SK-N-SH (cell line): ENCODE data around the gene ACTL10. TPM values are rescaled to one million over a fixed set of nuclear protein-coding genes. Genes with fewer than 3 reads are reported as not detected.

ENCODE experiments used
- CTCF ChIA-PET: fragments of 300-600, 350-600 bp; formaldehyde crosslinking; extraction: SDS; loops from one replicate; lab custom pipeline; 2021; lab: Yijun Ruan, JAX
- POLR2A ChIA-PET: fragments of 350-600 bp; sonication (Branson Sonifier 250); formaldehyde crosslinking; extraction: SDS; loops from one replicate; lab custom pipeline; 2020; ENCODE audit warnings: antibody characterized with exemption, inconsistent platforms; lab: Yijun Ruan, JAX
- DNase-seq: peaks from one replicate; pipeline ENCODE4 v3.0.0; 2012
- H2AFZ ChIP-seq: fragments of 200-600 bp; sonication (generic); 2 replicates; pipeline ENCODE4 v1.8.1; 2016; ENCODE audit warnings: antibody characterized with exemption, mild to moderate bottlenecking, low read depth
- H3F3A ChIP-seq: fragments of 200-600 bp; sonication (generic); replicated peaks from 2 replicates; pipeline ENCODE3; 2016; ENCODE audit warnings: antibody characterized with exemption, mild to moderate bottlenecking; ENCODE audit not compliant: insufficient read depth
- H3K27ac ChIP-seq, 2 experiments: fragments of 200-500 bp in 1 of 2; fragments of 200-600 bp in 1 of 2; sonication (Bioruptor generic) in 1 of 2; sonication (generic), shearing (Covaris generic) in 1 of 2; 2 replicates each; pipeline versions ENCODE4 v1.5.1 to v1.6.1; 2014 to 2016; ENCODE audit warnings: low read depth in 2 of 2, inconsistent platforms in 1 of 2, low read length in 1 of 2, mild to moderate bottlenecking in 1 of 2, mixed read lengths in 1 of 2
- H3K27me3 ChIP-seq: fragments of 200-600 bp; sonication (generic), shearing (Covaris generic); 2 replicates; pipeline ENCODE4 v1.6.1; 2016; ENCODE audit warnings: mixed run types; ENCODE audit not compliant: insufficient read depth
- H3K36me3 ChIP-seq, 2 experiments: fragments of 200-500 bp in 1 of 2; fragments of 200-600 bp in 1 of 2; sonication (Bioruptor generic) in 1 of 2; sonication (generic) in 1 of 2; replicated peaks in 1 of 2; 2 replicates each; pipeline versions ENCODE3 to v1.5.1; 2014 to 2016; ENCODE audit warnings: low read length in 1 of 2, mild to moderate bottlenecking in 1 of 2; ENCODE audit not compliant: insufficient read depth in 2 of 2, control insufficient read depth in 1 of 2
- H3K4me1 ChIP-seq, 2 experiments: fragments of 200-500 bp in 1 of 2; fragments of 200-600 bp in 1 of 2; sonication (Bioruptor generic) in 1 of 2; sonication (generic), shearing (Covaris generic) in 1 of 2; 2 replicates each; pipeline versions ENCODE4 v1.5.1 to v1.6.1; 2014 to 2016; ENCODE audit warnings: low read depth in 1 of 2, low read length in 1 of 2, mixed run types in 1 of 2; ENCODE audit not compliant: insufficient read depth in 2 of 2, control insufficient read depth in 1 of 2
- H3K4me2 ChIP-seq: fragments of 200-600 bp; sonication (generic), shearing (Covaris generic); 2 replicates; pipeline ENCODE4 v1.6.1; 2017; ENCODE audit warnings: mixed run types
- H3K4me3 ChIP-seq, 2 experiments: fragments of 200-500 bp in 1 of 2; fragments of 200-600 bp in 1 of 2; sonication (Bioruptor generic) in 1 of 2; sonication (generic), shearing (Covaris generic) in 1 of 2; 2 replicates each; pipeline versions ENCODE4 v1.5.1 to v1.8.1; 2014 to 2016; ENCODE audit warnings: low read depth in 2 of 2, inconsistent platforms in 1 of 2, low read length in 1 of 2, mild to moderate bottlenecking in 1 of 2, mixed read lengths in 1 of 2, moderate library complexity in 1 of 2
- H3K79me2 ChIP-seq: fragments of 200-600 bp; sonication (generic); 2 replicates; pipeline ENCODE4 v1.8.1; 2017; ENCODE audit warnings: mild to moderate bottlenecking; ENCODE audit not compliant: insufficient read depth
- H3K9ac ChIP-seq: fragments of 200-600 bp; sonication (generic); 2 replicates; pipeline ENCODE4 v1.6.1; 2017; ENCODE audit warnings: mixed run types
- H3K9me2 ChIP-seq: fragments of 200-600 bp; sonication (generic); 2 replicates; pipeline ENCODE4 v1.6.1; 2017; ENCODE audit warnings: mixed run types
- H3K9me3 ChIP-seq: fragments of 200-600 bp; sonication (generic); 2 replicates; pipeline ENCODE4 v1.6.1; 2017; ENCODE audit warnings: mixed run types, mild to moderate bottlenecking, moderate library complexity
- H4K20me1 ChIP-seq: fragments of 200-600 bp; sonication (generic); 2 replicates; pipeline ENCODE4 v1.6.1; 2017; ENCODE audit warnings: mild to moderate bottlenecking, mixed run types; ENCODE audit not compliant: insufficient read depth
- EP300 ChIP-seq, 2 experiments: IDR thresholded peaks; 2 replicates each; pipeline versions ENCODE4 v1.4.0 to v1.6.1; 2012; ENCODE audit warnings: borderline replicate concordance in 1 of 2, low read depth in 1 of 2, low read length in 1 of 2
- FOSL2 ChIP-seq: IDR thresholded peaks from 2 replicates; pipeline ENCODE4 v1.4.0; 2012; ENCODE audit warnings: low read depth, mild to moderate bottlenecking, moderate library complexity, borderline replicate concordance
- GABPA ChIP-seq: IDR thresholded peaks from 2 replicates; pipeline ENCODE4 v1.4.0; 2012; ENCODE audit warnings: low read depth, mild to moderate bottlenecking
- JUND ChIP-seq: IDR thresholded peaks from 2 replicates; pipeline ENCODE4 v1.4.0; 2012
- POLR2AphosphoS5 ChIP-seq: IDR thresholded peaks from 2 replicates; pipeline ENCODE4 v1.6.1; 2012; ENCODE audit warnings: low read depth, low read length
- REST ChIP-seq: IDR thresholded peaks from 2 replicates; pipeline ENCODE4 v1.6.1; 2012; ENCODE audit warnings: mild to moderate bottlenecking, low read depth, low read length, moderate library complexity
- RXRA ChIP-seq: IDR thresholded peaks from 2 replicates; pipeline ENCODE4 v1.4.0; 2012; ENCODE audit warnings: low read depth, mild to moderate bottlenecking, borderline replicate concordance
- SMC3 ChIP-seq: IDR thresholded peaks from 2 replicates; pipeline ENCODE4 v1.6.1; 2012; ENCODE audit warnings: low read depth, low read length, improper control_type of control experiment
- TCF12 ChIP-seq: IDR thresholded peaks from 2 replicates; pipeline ENCODE4 v1.4.0; 2012
- TEAD4 ChIP-seq: IDR thresholded peaks from 2 replicates; pipeline ENCODE4 v1.4.0; 2012; ENCODE audit warnings: mild to moderate bottlenecking, borderline replicate concordance; ENCODE audit not compliant: insufficient read depth
- USF2 ChIP-seq: fragments of 150-350 bp; IDR thresholded peaks from 2 replicates; pipeline ENCODE4 v1.6.1; 2017; ENCODE audit warnings: antibody characterized with exemption, low read length, low read depth, borderline replicate concordance
- WGBS: methylation state at CpG from one replicate; pipeline ENCODE4 v1.1.6; 2017; ENCODE audit warnings: low lambda C conversion rate; 5-methylcytosine and 5-hydroxymethylcytosine counted together
- polyA plus RNA-seq, 3 experiments: library from polyadenylated mRNA; depleted of rRNA; stranded (reverse); fragments of >200 nt; gene quantifications; 2 replicates each; pipeline ENCODE4 v1.2.3, GENCODE V29; 2012
- TF ChIP-seq, protein P1 (sequence below): fragments of 200-600 bp; sonication (generic); IDR thresholded peaks from 2 replicates; pipeline ENCODE4 v1.6.1; 2017; ENCODE audit warnings: antibody characterized with exemption, mild to moderate bottlenecking, moderate library complexity
- TF ChIP-seq, protein P2 (sequence below): fragments of 150-350 bp; IDR thresholded peaks from 2 replicates; pipeline ENCODE4 v1.6.1; 2016; ENCODE audit warnings: mild to moderate bottlenecking, low read depth, low read length
- TF ChIP-seq, protein P3 (sequence below): IDR thresholded peaks from 2 replicates; pipeline ENCODE4 v1.4.0; 2012; ENCODE audit warnings: low read depth, borderline replicate concordance

Gene ACTL10
- polyA plus RNA-seq, 1 of the 3 experiments (the other 2 are of a cell fraction): 0.25 TPM

DNA sequence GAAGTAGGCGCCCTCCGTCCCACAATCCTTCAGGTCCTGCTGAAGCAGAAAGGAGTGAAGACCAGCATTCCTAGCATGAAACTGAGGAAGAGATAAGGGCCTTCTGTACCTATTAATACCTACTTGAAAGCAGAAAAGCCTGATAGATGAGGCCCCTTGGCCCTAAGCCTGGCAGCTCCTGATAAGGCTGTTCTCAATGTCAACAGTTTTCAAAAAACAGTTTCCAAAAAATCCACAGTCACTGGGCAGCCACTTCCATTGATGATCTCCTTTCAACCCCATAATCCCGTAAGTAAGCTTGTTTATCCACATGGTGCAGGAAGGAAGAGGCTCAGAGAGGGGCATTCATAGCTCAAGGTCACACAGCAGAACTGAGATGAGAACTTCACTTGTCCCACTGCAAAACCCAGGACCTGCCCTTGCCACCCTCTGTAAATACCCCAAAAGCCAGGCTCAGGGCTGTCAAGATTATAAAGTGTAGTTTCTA is 22.2 kb downstream of the ACTL10 start:
- peaks cover 16% of the 10 kb centered on the region for H3K79me2 ChIP-seq
- no peak overlapping the region for H3K4me3 ChIP-seq
- no peaks in the 10 kb centered on the region for H3K27me3 ChIP-seq
- no peak overlapping the region for H2AFZ ChIP-seq
- no peaks in the 10 kb centered on the region for H3K9me2 ChIP-seq
- POLR2A ChIA-PET: no interaction called here
- no peaks in the 10 kb centered on the region for H3K36me3 ChIP-seq
- TF ChIP-seq POLR2AphosphoS5 (no peak), USF2 (no peak)
- no peaks in the 10 kb centered on the region; the same call in 1 of the 2 replicates for H4K20me1 ChIP-seq
- no peak overlapping the region for H3K9ac ChIP-seq
- H3K27ac ChIP-seq: no peak overlapping the region
- no peaks in the 10 kb centered on the region for H3F3A ChIP-seq
- CTCF ChIA-PET: no interaction called here
- H3K4me1 ChIP-seq: peaks cover 7 to 23% of the 10 kb centered on the region in 2 experiments; a peak in 2 of 4 replicates
- H3K9me3 ChIP-seq: no peaks in the 10 kb centered on the region
- DNase-seq: no peak
- WGBS: 86% methylated on average over 3 of the region's 3 CpGs
- no peak overlapping the region for H3K4me2 ChIP-seq

DNA sequence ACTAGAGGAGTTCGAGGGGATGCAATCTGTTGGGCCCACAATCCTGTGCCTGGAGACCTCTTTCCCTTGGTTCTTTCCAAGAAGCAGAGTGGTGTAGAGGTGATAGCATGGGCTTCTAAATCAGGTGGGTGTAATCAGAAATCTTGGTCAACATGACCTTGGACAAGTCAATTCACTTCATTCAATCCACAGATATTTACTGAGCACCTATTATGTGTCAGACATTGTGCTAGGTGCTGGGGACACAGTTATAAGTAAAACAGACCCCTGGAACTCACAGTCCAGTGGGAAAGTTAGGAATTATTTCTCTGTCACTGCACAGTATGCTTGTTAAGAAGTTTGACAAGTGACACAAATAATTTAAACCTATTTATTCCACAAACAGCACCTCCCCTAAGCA is 22.8 kb downstream of the ACTL10 start:
- Histone ChIP-seq H3K27ac (no peak overlapping the region), H3K4me2 (0 out of 2 replicates have a peak overlapping the region, but pooled peaks have one; percentile 2), H3F3A (no peaks in the 10 kb centered on the region), H2AFZ (no peak overlapping the region), H3K79me2 (peaks cover 11% of the 10 kb centered on the region), H3K9me2 (no peaks in the 10 kb centered on the region), H3K36me3 (no peaks in the 10 kb centered on the region), H3K4me3 (no peak overlapping the region), H4K20me1 (no peaks in the 10 kb centered on the region; the same call in 1 of the 2 replicates), H3K4me1 (peaks cover 7 to 25% of the 10 kb centered on the region in 2 experiments; a peak in 2 of 4 replicates), H3K9me3 (no peaks in the 10 kb centered on the region), H3K27me3 (no peaks in the 10 kb centered on the region), H3K9ac (no peak overlapping the region)
- WGBS: 100% methylated on average over 1 of the region's 1 CpG
- TF ChIP-seq TEAD4: no peak
- TF ChIP-seq FOSL2: no peak
- TF ChIP-seq REST: no peak
- TF ChIP-seq, protein P1, sequence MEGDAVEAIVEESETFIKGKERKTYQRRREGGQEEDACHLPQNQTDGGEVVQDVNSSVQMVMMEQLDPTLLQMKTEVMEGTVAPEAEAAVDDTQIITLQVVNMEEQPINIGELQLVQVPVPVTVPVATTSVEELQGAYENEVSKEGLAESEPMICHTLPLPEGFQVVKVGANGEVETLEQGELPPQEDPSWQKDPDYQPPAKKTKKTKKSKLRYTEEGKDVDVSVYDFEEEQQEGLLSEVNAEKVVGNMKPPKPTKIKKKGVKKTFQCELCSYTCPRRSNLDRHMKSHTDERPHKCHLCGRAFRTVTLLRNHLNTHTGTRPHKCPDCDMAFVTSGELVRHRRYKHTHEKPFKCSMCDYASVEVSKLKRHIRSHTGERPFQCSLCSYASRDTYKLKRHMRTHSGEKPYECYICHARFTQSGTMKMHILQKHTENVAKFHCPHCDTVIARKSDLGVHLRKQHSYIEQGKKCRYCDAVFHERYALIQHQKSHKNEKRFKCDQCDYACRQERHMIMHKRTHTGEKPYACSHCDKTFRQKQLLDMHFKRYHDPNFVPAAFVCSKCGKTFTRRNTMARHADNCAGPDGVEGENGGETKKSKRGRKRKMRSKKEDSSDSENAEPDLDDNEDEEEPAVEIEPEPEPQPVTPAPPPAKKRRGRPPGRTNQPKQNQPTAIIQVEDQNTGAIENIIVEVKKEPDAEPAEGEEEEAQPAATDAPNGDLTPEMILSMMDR: no peak
- TF ChIP-seq, protein P2, sequence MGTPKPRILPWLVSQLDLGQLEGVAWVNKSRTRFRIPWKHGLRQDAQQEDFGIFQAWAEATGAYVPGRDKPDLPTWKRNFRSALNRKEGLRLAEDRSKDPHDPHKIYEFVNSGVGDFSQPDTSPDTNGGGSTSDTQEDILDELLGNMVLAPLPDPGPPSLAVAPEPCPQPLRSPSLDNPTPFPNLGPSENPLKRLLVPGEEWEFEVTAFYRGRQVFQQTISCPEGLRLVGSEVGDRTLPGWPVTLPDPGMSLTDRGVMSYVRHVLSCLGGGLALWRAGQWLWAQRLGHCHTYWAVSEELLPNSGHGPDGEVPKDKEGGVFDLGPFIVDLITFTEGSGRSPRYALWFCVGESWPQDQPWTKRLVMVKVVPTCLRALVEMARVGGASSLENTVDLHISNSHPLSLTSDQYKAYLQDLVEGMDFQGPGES: no peak
- TF ChIP-seq POLR2AphosphoS5: no peak
- TF ChIP-seq SMC3: no peak
- no peak for TF ChIP-seq JUND
- TF ChIP-seq RXRA: no peak
- no peak for TF ChIP-seq GABPA
- TF ChIP-seq, protein P3, sequence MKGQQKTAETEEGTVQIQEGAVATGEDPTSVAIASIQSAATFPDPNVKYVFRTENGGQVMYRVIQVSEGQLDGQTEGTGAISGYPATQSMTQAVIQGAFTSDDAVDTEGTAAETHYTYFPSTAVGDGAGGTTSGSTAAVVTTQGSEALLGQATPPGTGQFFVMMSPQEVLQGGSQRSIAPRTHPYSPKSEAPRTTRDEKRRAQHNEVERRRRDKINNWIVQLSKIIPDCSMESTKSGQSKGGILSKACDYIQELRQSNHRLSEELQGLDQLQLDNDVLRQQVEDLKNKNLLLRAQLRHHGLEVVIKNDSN: no peak
- TF ChIP-seq EP300 (IDR thresholded peaks at IDR 0.05; ENCODE audit: borderline replicate concordance in 1 of 2, low read depth in 1 of 2, low read length in 1 of 2): no peak
- TF ChIP-seq TCF12: no peak
- POLR2A ChIA-PET: no interaction called here
- CTCF ChIA-PET: no interaction called here
- no peak for DNase-seq
